ENCODE measurements around the gene TBCK. TPM values are rescaled to one million over a fixed set of nuclear protein-coding genes. Genes with fewer than 3 reads are reported as not detected.

Gene TBCK
- total and polyA plus RNA-seq, 9 of the 15 experiments (the other 6 are each of a cell fraction or from before 2014, with no cell fraction given), result 5.3 to 26.6 (median 16.2) TPM

DNA sequence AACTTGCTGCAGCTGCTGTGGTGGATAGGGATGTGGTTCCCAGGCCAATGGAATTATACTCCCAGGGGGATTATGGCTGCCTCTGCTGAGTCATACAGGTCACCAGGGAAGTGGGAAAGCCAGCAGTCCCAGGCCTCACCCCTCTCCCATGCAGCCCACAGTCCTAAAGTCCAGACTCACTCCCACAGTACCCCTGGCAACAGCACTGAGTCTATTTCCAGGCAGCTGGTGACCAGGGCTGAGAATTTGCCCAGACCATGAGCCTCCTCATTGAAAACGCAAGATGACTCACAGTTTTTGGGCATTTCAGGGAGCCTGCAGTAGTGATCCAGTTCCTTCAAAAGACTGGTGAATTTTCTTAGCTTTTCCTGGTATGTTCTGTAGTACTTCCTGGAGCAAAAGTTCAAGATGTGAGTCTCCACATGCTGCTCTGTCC, 283.1 kb downstream of the TBCK start:
- no peak overlapping the region for H3K4me2 ChIP-seq (ENCODE audit: insufficient read depth, low read length)
- DNase-seq (ENCODE audit: extremely low read depth in 1 of 4, low spot score in 3 of 4) (no peak), FAIRE-seq (no peak), ATAC-seq (no peak)
- H3K9ac ChIP-seq (ENCODE audit: insufficient read depth in 1 of 2, low read depth in 2 of 2, low read length in 2 of 2), result no peak overlapping the region
- no peaks in the 10 kb centered on the region for H3K36me3 ChIP-seq (ENCODE audit: control insufficient read depth, insufficient read depth, low read length)
- H4K20me1 ChIP-seq (replicated peaks; ENCODE audit: control insufficient read depth, insufficient read depth, low read length), result no peaks in the 10 kb centered on the region
- no peak overlapping the region for H3K4me3 ChIP-seq
- H3K79me2 ChIP-seq (ENCODE audit: control insufficient read depth, insufficient read depth, low read length), result no peaks in the 10 kb centered on the region
- H3K9me3 ChIP-seq (replicated peaks; ENCODE audit: control insufficient read depth, insufficient read depth, low read depth, low read length), result no peaks in the 10 kb centered on the region
- no peaks in the 10 kb centered on the region for H3K4me1 ChIP-seq (replicated peaks in 1 of 2; ENCODE audit: control insufficient read depth in 2 of 2, insufficient read depth in 2 of 2, low read length in 2 of 2)
- ChIA-PET CTCF (ENCODE audit: low intra/inter-chr PET ratio) (no interaction called here), POLR2A (interaction anchor here (0.6 kb wide), 1 partner anchor 73 kb away, joined by 3 read pairs; no protein-coding TSS in a partner anchor)
- no TSS peak for BruUV-seq (replicated peaks)
- intact Hi-C loops (cut with micrococcal nuclease) (no loop called here), in situ Hi-C loops (cut with MboI) (no loop called here)
- no peaks in the 10 kb centered on the region for H3K9me1 ChIP-seq (ENCODE audit: control insufficient read depth, insufficient read depth, low read length)
- no peak overlapping the region for H2AFZ ChIP-seq (ENCODE audit: low read depth, low read length)
- H3K27ac ChIP-seq (ENCODE audit: extremely low read depth, low read depth, low read length), result no peak overlapping the region
- WGBS (ENCODE audit: insufficient coverage, low coverage, missing lambda C conversion rate), result 0% methylated on average over 1 of the region's 1 CpG
- TF ChIP-seq MTA2 (IDR thresholded peaks at IDR 0.05; ENCODE audit: low read depth) (no peak), TEAD1 (CRISPR knock-in tag; IDR thresholded peaks at IDR 0.05) (no peak), SRSF9 (IDR thresholded peaks at IDR 0.05; ENCODE audit: borderline replicate concordance, low read depth, low read length) (no peak)
- TF ChIP-seq, protein P1, sequence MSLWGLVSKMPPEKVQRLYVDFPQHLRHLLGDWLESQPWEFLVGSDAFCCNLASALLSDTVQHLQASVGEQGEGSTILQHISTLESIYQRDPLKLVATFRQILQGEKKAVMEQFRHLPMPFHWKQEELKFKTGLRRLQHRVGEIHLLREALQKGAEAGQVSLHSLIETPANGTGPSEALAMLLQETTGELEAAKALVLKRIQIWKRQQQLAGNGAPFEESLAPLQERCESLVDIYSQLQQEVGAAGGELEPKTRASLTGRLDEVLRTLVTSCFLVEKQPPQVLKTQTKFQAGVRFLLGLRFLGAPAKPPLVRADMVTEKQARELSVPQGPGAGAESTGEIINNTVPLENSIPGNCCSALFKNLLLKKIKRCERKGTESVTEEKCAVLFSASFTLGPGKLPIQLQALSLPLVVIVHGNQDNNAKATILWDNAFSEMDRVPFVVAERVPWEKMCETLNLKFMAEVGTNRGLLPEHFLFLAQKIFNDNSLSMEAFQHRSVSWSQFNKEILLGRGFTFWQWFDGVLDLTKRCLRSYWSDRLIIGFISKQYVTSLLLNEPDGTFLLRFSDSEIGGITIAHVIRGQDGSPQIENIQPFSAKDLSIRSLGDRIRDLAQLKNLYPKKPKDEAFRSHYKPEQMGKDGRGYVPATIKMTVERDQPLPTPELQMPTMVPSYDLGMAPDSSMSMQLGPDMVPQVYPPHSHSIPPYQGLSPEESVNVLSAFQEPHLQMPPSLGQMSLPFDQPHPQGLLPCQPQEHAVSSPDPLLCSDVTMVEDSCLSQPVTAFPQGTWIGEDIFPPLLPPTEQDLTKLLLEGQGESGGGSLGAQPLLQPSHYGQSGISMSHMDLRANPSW (CRISPR knock-in tag; IDR thresholded peaks at IDR 0.05), result no peak
- TF ChIP-seq, protein P2, sequence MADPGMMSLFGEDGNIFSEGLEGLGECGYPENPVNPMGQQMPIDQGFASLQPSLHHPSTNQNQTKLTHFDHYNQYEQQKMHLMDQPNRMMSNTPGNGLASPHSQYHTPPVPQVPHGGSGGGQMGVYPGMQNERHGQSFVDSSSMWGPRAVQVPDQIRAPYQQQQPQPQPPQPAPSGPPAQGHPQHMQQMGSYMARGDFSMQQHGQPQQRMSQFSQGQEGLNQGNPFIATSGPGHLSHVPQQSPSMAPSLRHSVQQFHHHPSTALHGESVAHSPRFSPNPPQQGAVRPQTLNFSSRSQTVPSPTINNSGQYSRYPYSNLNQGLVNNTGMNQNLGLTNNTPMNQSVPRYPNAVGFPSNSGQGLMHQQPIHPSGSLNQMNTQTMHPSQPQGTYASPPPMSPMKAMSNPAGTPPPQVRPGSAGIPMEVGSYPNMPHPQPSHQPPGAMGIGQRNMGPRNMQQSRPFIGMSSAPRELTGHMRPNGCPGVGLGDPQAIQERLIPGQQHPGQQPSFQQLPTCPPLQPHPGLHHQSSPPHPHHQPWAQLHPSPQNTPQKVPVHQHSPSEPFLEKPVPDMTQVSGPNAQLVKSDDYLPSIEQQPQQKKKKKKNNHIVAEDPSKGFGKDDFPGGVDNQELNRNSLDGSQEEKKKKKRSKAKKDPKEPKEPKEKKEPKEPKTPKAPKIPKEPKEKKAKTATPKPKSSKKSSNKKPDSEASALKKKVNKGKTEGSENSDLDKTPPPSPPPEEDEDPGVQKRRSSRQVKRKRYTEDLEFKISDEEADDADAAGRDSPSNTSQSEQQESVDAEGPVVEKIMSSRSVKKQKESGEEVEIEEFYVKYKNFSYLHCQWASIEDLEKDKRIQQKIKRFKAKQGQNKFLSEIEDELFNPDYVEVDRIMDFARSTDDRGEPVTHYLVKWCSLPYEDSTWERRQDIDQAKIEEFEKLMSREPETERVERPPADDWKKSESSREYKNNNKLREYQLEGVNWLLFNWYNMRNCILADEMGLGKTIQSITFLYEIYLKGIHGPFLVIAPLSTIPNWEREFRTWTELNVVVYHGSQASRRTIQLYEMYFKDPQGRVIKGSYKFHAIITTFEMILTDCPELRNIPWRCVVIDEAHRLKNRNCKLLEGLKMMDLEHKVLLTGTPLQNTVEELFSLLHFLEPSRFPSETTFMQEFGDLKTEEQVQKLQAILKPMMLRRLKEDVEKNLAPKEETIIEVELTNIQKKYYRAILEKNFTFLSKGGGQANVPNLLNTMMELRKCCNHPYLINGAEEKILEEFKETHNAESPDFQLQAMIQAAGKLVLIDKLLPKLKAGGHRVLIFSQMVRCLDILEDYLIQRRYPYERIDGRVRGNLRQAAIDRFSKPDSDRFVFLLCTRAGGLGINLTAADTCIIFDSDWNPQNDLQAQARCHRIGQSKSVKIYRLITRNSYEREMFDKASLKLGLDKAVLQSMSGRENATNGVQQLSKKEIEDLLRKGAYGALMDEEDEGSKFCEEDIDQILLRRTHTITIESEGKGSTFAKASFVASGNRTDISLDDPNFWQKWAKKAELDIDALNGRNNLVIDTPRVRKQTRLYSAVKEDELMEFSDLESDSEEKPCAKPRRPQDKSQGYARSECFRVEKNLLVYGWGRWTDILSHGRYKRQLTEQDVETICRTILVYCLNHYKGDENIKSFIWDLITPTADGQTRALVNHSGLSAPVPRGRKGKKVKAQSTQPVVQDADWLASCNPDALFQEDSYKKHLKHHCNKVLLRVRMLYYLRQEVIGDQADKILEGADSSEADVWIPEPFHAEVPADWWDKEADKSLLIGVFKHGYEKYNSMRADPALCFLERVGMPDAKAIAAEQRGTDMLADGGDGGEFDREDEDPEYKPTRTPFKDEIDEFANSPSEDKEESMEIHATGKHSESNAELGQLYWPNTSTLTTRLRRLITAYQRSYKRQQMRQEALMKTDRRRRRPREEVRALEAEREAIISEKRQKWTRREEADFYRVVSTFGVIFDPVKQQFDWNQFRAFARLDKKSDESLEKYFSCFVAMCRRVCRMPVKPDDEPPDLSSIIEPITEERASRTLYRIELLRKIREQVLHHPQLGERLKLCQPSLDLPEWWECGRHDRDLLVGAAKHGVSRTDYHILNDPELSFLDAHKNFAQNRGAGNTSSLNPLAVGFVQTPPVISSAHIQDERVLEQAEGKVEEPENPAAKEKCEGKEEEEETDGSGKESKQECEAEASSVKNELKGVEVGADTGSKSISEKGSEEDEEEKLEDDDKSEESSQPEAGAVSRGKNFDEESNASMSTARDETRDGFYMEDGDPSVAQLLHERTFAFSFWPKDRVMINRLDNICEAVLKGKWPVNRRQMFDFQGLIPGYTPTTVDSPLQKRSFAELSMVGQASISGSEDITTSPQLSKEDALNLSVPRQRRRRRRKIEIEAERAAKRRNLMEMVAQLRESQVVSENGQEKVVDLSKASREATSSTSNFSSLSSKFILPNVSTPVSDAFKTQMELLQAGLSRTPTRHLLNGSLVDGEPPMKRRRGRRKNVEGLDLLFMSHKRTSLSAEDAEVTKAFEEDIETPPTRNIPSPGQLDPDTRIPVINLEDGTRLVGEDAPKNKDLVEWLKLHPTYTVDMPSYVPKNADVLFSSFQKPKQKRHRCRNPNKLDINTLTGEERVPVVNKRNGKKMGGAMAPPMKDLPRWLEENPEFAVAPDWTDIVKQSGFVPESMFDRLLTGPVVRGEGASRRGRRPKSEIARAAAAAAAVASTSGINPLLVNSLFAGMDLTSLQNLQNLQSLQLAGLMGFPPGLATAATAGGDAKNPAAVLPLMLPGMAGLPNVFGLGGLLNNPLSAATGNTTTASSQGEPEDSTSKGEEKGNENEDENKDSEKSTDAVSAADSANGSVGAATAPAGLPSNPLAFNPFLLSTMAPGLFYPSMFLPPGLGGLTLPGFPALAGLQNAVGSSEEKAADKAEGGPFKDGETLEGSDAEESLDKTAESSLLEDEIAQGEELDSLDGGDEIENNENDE (IDR thresholded peaks at IDR 0.05; ENCODE audit: low read depth, low read length), result no peak
- no peaks in the 10 kb centered on the region; a peak in 1 of 5 replicates for H3K27me3 ChIP-seq (ENCODE audit: control insufficient read depth in 2 of 2, insufficient read depth in 2 of 2, low read length in 2 of 2)

Measured in K562 (cell line).